ENCODE results near the gene TRPC4AP.

The TRPC4AP gene

GRCh38 chr20:35092524-35093266 lies at the start of gene TRPC4AP:
TSS of gene TRPC4AP (minus strand) at chr20:35092807. CDS start at chr20:35092781, 26 bp downstream.
- TF ChIP-seq CTCF (conservative IDR thresholded peaks at IDR 0.05): peak; percentile 99
- peak within 1 kb of the TSS; percentile 92 for H3K27ac ChIP-seq

- no peak for TF ChIP-seq CTCF (conservative IDR thresholded peaks at IDR 0.05)
- no peak overlapping the region for H3K27ac ChIP-seq
Observed at GRCh38 chr20:35135867-35136586, 43.4 kb upstream of the TRPC4AP start.

GRCh38 chr20:35134880-35135279 lies 42.3 kb upstream of the TRPC4AP start:
- no peak for TF ChIP-seq CTCF (conservative IDR thresholded peaks at IDR 0.05)
- no peak overlapping the region for H3K27ac ChIP-seq

GRCh38 chr20:35134472-35134871 lies 41.9 kb upstream of the TRPC4AP start:
- TF ChIP-seq CTCF (conservative IDR thresholded peaks at IDR 0.05): no peak
- no peak overlapping the region for H3K27ac ChIP-seq

GRCh38 chr20:35133735-35134134 lies 41.1 kb upstream of the TRPC4AP start:
- TF ChIP-seq CTCF (conservative IDR thresholded peaks at IDR 0.05): no peak
- no peak overlapping the region for H3K27ac ChIP-seq

GRCh38 chr20:35133031-35133430 lies 40.4 kb upstream of the TRPC4AP start:
- H3K27ac ChIP-seq: no peak overlapping the region
- no peak for TF ChIP-seq CTCF (conservative IDR thresholded peaks at IDR 0.05)

- no peak for TF ChIP-seq CTCF (conservative IDR thresholded peaks at IDR 0.05)
- H3K27ac ChIP-seq: no peak overlapping the region
Observed at GRCh38 chr20:35131934-35132333, 39.3 kb upstream of the TRPC4AP start.
